Large intestine (tissue), 3 donors: Measurements from ENCODE around the gene C1orf198. TPM values are rescaled to one million over a fixed set of nuclear protein-coding genes. Genes with fewer than 3 reads are reported as not detected.

Experiments
- DNase-seq, 2 donors: peaks; one replicate each; pipeline versions ENCODE4 v3.0.0 to v3.0.0-alpha.2; 2013
- H3K27ac ChIP-seq: one replicate; pipeline ENCODE4 v1.5.1; 2013; ENCODE audit warnings: low read length
- H3K27me3 ChIP-seq: 2 replicates; pipeline ENCODE4 v1.6.1; 2013; ENCODE audit warnings: low read length; ENCODE audit not compliant: control insufficient read depth, insufficient read depth
- H3K36me3 ChIP-seq: 2 replicates; pipeline ENCODE4 v1.6.1; 2013; ENCODE audit warnings: low read length; ENCODE audit not compliant: control insufficient read depth, insufficient read depth
- H3K4me1 ChIP-seq: one replicate; pipeline ENCODE4 v1.6.1; 2013; ENCODE audit warnings: low read length; ENCODE audit not compliant: control insufficient read depth, insufficient read depth
- H3K4me3 ChIP-seq: one replicate; pipeline ENCODE4 v1.5.1; 2013; ENCODE audit warnings: low read length
- H3K9me3 ChIP-seq: one replicate; pipeline ENCODE4 v1.6.1; 2013; ENCODE audit warnings: mild to moderate bottlenecking, low read depth, low read length, moderate library complexity; ENCODE audit not compliant: control insufficient read depth
- WGBS: methylation state at CpG from one replicate; pipeline ENCODE4 v1.1.5; 2013; ENCODE audit warnings: low lambda C conversion rate; ENCODE audit not compliant: insufficient coverage; 5-methylcytosine and 5-hydroxymethylcytosine counted together
- polyA plus RNA-seq: library from polyadenylated mRNA; unstranded; fragments of 120-200 nt; gene quantifications from one replicate; pipeline ENCODE4 v1.2.1, GENCODE V29; 2013

C1orf198 gene
- polyA plus RNA-seq, 1 donor: 36.5 TPM

GRCh38 chr1:230824919-230825721 lies 43.2 kb downstream of the C1orf198 start:
- H3K4me1 ChIP-seq: peaks cover 29% of the 10 kb centered on the region
- no peaks in the 10 kb centered on the region for H3K27me3 ChIP-seq
- H3K27ac ChIP-seq: peak overlapping the region; percentile 48
- peak; percentile 52 to 83 for DNase-seq
- H3K4me3 ChIP-seq: no peak overlapping the region
- no peaks in the 10 kb centered on the region for H3K36me3 ChIP-seq
- no peaks in the 10 kb centered on the region for H3K9me3 ChIP-seq
- WGBS: 32% methylated on average over 3 of the region's 11 CpGs

- H3K9me3 ChIP-seq: no peaks in the 10 kb centered on the region
- peaks cover 29% of the 10 kb centered on the region for H3K4me1 ChIP-seq
- peak overlapping the region; percentile 47 for H3K27ac ChIP-seq
- H3K27me3 ChIP-seq: no peaks in the 10 kb centered on the region
- H3K36me3 ChIP-seq: no peaks in the 10 kb centered on the region
- no peak overlapping the region for H3K4me3 ChIP-seq
- no peak for DNase-seq
- no CpG with 5 or more reads among the region's 4 CpGs for WGBS
Measured at GRCh38 chr1:230824551-230824918, 43.8 kb downstream of the C1orf198 start.

GRCh38 chr1:230823931-230824381 lies 44.4 kb downstream of the C1orf198 start:
- Histone ChIP-seq H3K9me3 (no peaks in the 10 kb centered on the region), H3K27me3 (no peaks in the 10 kb centered on the region), H3K4me1 (peaks cover 29% of the 10 kb centered on the region), H3K27ac (no peak overlapping the region), H3K4me3 (no peak overlapping the region), H3K36me3 (no peaks in the 10 kb centered on the region)
- DNase-seq: peak; percentile 31 to 63
- WGBS: no CpG with 5 or more reads among the region's 3 CpGs

GRCh38 chr1:230823426-230823825 lies 44.9 kb downstream of the C1orf198 start:
- Histone ChIP-seq H3K27ac (no peak overlapping the region), H3K36me3 (no peaks in the 10 kb centered on the region), H3K27me3 (no peaks in the 10 kb centered on the region), H3K4me1 (peaks cover 29% of the 10 kb centered on the region), H3K9me3 (no peaks in the 10 kb centered on the region), H3K4me3 (no peak overlapping the region)
- peak in 1 of 2 donors; percentile 18 for DNase-seq
- WGBS: no CpG with 5 or more reads among the region's 6 CpGs

- H3K36me3 ChIP-seq: no peaks in the 10 kb centered on the region
- WGBS: no CpG with 5 or more reads among the region's 13 CpGs
- no peaks in the 10 kb centered on the region for H3K9me3 ChIP-seq
- no peaks in the 10 kb centered on the region for H3K27me3 ChIP-seq
- peaks cover 27% of the 10 kb centered on the region for H3K4me1 ChIP-seq
- no peak overlapping the region for H3K27ac ChIP-seq
- DNase-seq: no peak
- H3K4me3 ChIP-seq: no peak overlapping the region
Measured at GRCh38 chr1:230822092-230822581, 46.2 kb downstream of the C1orf198 start.

GRCh38 chr1:230821346-230821745 lies 47.0 kb downstream of the C1orf198 start:
- no peaks in the 10 kb centered on the region for H3K9me3 ChIP-seq
- no peak overlapping the region for H3K4me3 ChIP-seq
- no peaks in the 10 kb centered on the region for H3K36me3 ChIP-seq
- H3K27ac ChIP-seq: no peak overlapping the region
- H3K4me1 ChIP-seq: peaks cover 27% of the 10 kb centered on the region
- no peaks in the 10 kb centered on the region for H3K27me3 ChIP-seq
- DNase-seq: no peak
- WGBS: no CpG with 5 or more reads among the region's 4 CpGs

GRCh38 chr1:230820568-230820967 lies 47.8 kb downstream of the C1orf198 start:
- Histone ChIP-seq H3K27me3 (no peaks in the 10 kb centered on the region), H3K27ac (no peak overlapping the region), H3K4me3 (no peak overlapping the region), H3K36me3 (no peaks in the 10 kb centered on the region), H3K4me1 (peaks cover 19% of the 10 kb centered on the region), H3K9me3 (no peaks in the 10 kb centered on the region)
- WGBS: 100% methylated on average over 1 of the region's 4 CpGs
- DNase-seq: no peak

- no peak overlapping the region for H3K4me3 ChIP-seq
- no peaks in the 10 kb centered on the region for H3K9me3 ChIP-seq
- 100% methylated on average over 1 of the region's 4 CpGs for WGBS
- H3K27me3 ChIP-seq: no peaks in the 10 kb centered on the region
- H3K27ac ChIP-seq: no peak overlapping the region
- H3K4me1 ChIP-seq: peaks cover 13% of the 10 kb centered on the region
- no peaks in the 10 kb centered on the region for H3K36me3 ChIP-seq
- DNase-seq: no peak
Measured at GRCh38 chr1:230819976-230820375, 48.3 kb downstream of the C1orf198 start.

- peaks cover 4% of the 10 kb centered on the region for H3K4me1 ChIP-seq
- H3K27ac ChIP-seq: no peak overlapping the region
- no peaks in the 10 kb centered on the region for H3K9me3 ChIP-seq
- H3K27me3 ChIP-seq: no peaks in the 10 kb centered on the region
- WGBS: 100% methylated on average over 3 of the region's 6 CpGs
- no peak overlapping the region for H3K4me3 ChIP-seq
- no peaks in the 10 kb centered on the region for H3K36me3 ChIP-seq
- no peak for DNase-seq
Measured at GRCh38 chr1:230818901-230819300, 49.4 kb downstream of the C1orf198 start.

- H3K9me3 ChIP-seq: no peaks in the 10 kb centered on the region
- 86% methylated on average over 1 of the region's 1 CpG for WGBS
- DNase-seq: no peak
Measured at GRCh38 chr1:230818367-230818766, 50.0 kb downstream of the C1orf198 start.

GRCh38 chr1:230816018-230816417 lies 52.3 kb downstream of the C1orf198 start:
- no peak overlapping the region for H3K4me3 ChIP-seq
- H3K36me3 ChIP-seq: no peaks in the 10 kb centered on the region
- DNase-seq: no peak
- no peaks in the 10 kb centered on the region for H3K4me1 ChIP-seq
- no peaks in the 10 kb centered on the region for H3K9me3 ChIP-seq
- no peak overlapping the region for H3K27ac ChIP-seq
- no peaks in the 10 kb centered on the region for H3K27me3 ChIP-seq

More at GRCh38 chr1:230818367-230818766, 50.0 kb downstream of the C1orf198 start:
- Histone ChIP-seq H3K4me3 (no peak overlapping the region), H3K27ac (no peak overlapping the region), H3K36me3 (no peaks in the 10 kb centered on the region), H3K4me1 (no peaks in the 10 kb centered on the region), H3K27me3 (no peaks in the 10 kb centered on the region)
